Brain microvascular endothelial cell (primary cell): ENCODE data around the gene HOXD9.

Source experiments
- DNase-seq: peaks from one replicate; pipeline ENCODE4 v3.0.0-alpha.2; 2020
- H3K27ac ChIP-seq: fragments of 250-450 bp; sonication (Bioruptor Pico); 2 replicates; pipeline ENCODE4 v1.5.1; 2020; ENCODE audit warnings: mild to moderate bottlenecking, moderate library complexity
- H3K27me3 ChIP-seq: fragments of 250-450 bp; sonication (Bioruptor Pico); replicated peaks from 2 replicates; pipeline ENCODE4 v1.5.1; 2020; ENCODE audit warnings: mild to moderate bottlenecking
- H3K36me3 ChIP-seq: fragments of 250-450 bp; sonication (Bioruptor Pico); replicated peaks from 2 replicates; pipeline ENCODE4 v1.5.1; 2020; ENCODE audit warnings: mild to moderate bottlenecking
- H3K4me3 ChIP-seq: 2 replicates; pipeline ENCODE4 v1.5.1; 2011; ENCODE audit warnings: low read depth, mild to moderate bottlenecking, control low read depth, low read length, moderate library complexity
- CTCF ChIP-seq: IDR thresholded peaks from 2 replicates; pipeline ENCODE4 v1.5.1; 2011; ENCODE audit warnings: low read depth, mild to moderate bottlenecking, moderate library complexity, low read length, control low read depth, inconsistent platforms; ENCODE audit errors: missing control alignments
- in situ Hi-C: cut with HindIII; loops from 2 replicates; pipeline ENCODE4 v1.10.0; 2017; ENCODE audit warnings: low sequenced_read_pairs, low pct_ligation_motif_present

HOXD9 gene

GRCh38 chr2:176133389-176133788 lies 10.9 kb downstream of the HOXD9 start:
- H3K36me3 ChIP-seq: no peaks in the 10 kb centered on the region
- in situ Hi-C loops: loop anchor here (25.0 kb wide), 1 partner anchor 504 kb away; no protein-coding TSS in a partner anchor
- no peak overlapping the region for H3K27ac ChIP-seq
- H3K27me3 ChIP-seq: peaks cover 96% of the 10 kb centered on the region
- no peak for TF ChIP-seq CTCF
- no peak overlapping the region for H3K4me3 ChIP-seq
- no peak for DNase-seq

- Histone ChIP-seq H3K4me3 (no peak overlapping the region), H3K36me3 (no peaks in the 10 kb centered on the region), H3K27me3 (peaks cover 96% of the 10 kb centered on the region), H3K27ac (no peak overlapping the region)
- TF ChIP-seq CTCF: no peak
- in situ Hi-C loops: loop anchor here (25.0 kb wide), 1 partner anchor 503 kb away; no protein-coding TSS in a partner anchor
- DNase-seq: no peak
These were observed 11.5 kb downstream of the HOXD9 start for GRCh38 chr2:176134035-176134434.

GRCh38 chr2:176135035-176135440 lies 12.5 kb downstream of the HOXD9 start:
- peaks cover 97% of the 10 kb centered on the region for H3K27me3 ChIP-seq
- in situ Hi-C loops: loop anchor here (25.0 kb wide), 1 partner anchor 502 kb away; no protein-coding TSS in a partner anchor
- no peak overlapping the region for H3K27ac ChIP-seq
- H3K36me3 ChIP-seq: no peaks in the 10 kb centered on the region
- no peak overlapping the region for H3K4me3 ChIP-seq
- TF ChIP-seq CTCF: no peak
- DNase-seq: no peak

GRCh38 chr2:176136374-176137251 lies 14.1 kb downstream of the HOXD9 start:
- no peak for TF ChIP-seq CTCF
- no peak overlapping the region for H3K27ac ChIP-seq
- DNase-seq: no peak
- H3K4me3 ChIP-seq: peak overlapping the region; percentile 22
- no peaks in the 10 kb centered on the region for H3K36me3 ChIP-seq
- in situ Hi-C loops: loop anchor here (25.0 kb wide), 1 partner anchor 501 kb away; no protein-coding TSS in a partner anchor
- H3K27me3 ChIP-seq: peaks cover 97% of the 10 kb centered on the region

GRCh38 chr2:176137252-176137580 lies 14.7 kb downstream of the HOXD9 start:
- Histone ChIP-seq H3K27ac (no peak overlapping the region), H3K4me3 (no peak overlapping the region), H3K27me3 (peaks cover 92% of the 10 kb centered on the region), H3K36me3 (no peaks in the 10 kb centered on the region)
- no peak for DNase-seq
- no peak for TF ChIP-seq CTCF
- in situ Hi-C loops: loop anchor here (25.0 kb wide), 1 partner anchor 500 kb away; no protein-coding TSS in a partner anchor
